KMS-11 (cell line): Measurements from ENCODE around the gene SKI.

Experiments
- H2AFZ ChIP-seq: fragments of 200-600 bp; sonication (generic); 2 replicates; pipeline ENCODE4 v1.6.1; 2016; ENCODE audit warnings: antibody characterized with exemption, mixed run types, low read depth
- H3K27ac ChIP-seq: fragments of 200-600 bp; sonication (generic); 2 replicates; pipeline ENCODE4 v1.6.1; 2016; ENCODE audit warnings: mild to moderate bottlenecking, mixed run types
- H3K27me3 ChIP-seq: fragments of 200-600 bp; sonication (generic); 2 replicates; pipeline ENCODE4 v1.6.1; 2017; ENCODE audit warnings: mild to moderate bottlenecking, low read depth, mixed run types, moderate library complexity; ENCODE audit not compliant: insufficient read depth
- H3K36me3 ChIP-seq: fragments of 200-600 bp; sonication (generic); 2 replicates; pipeline ENCODE4 v1.6.1; 2017; ENCODE audit warnings: mild to moderate bottlenecking, mixed run types; ENCODE audit not compliant: insufficient read depth
- H3K4me1 ChIP-seq: fragments of 200-600 bp; sonication (generic); 2 replicates; pipeline ENCODE4 v1.6.1; 2016; ENCODE audit warnings: mild to moderate bottlenecking, low read depth, mixed run types; ENCODE audit not compliant: poor library complexity, severe bottlenecking
- H3K4me2 ChIP-seq: fragments of 200-600 bp; sonication (generic); 2 replicates; pipeline ENCODE4 v1.7.0; 2016; ENCODE audit warnings: mild to moderate bottlenecking, mixed run types
- H3K4me3 ChIP-seq: fragments of 200-600 bp; sonication (generic); IDR thresholded peaks from 2 replicates; pipeline ENCODE4 v1.6.1; 2017; ENCODE audit warnings: low read depth, low read length, mixed read lengths; ENCODE audit not compliant: insufficient read depth
- H3K79me2 ChIP-seq: fragments of 200-600 bp; sonication (generic); 2 replicates; pipeline ENCODE4 v1.6.1; 2016; ENCODE audit warnings: low read depth, mixed run types; ENCODE audit not compliant: insufficient read depth
- H3K9ac ChIP-seq: fragments of 200-600 bp; sonication (generic); 2 replicates; pipeline ENCODE4 v1.6.1; 2016; ENCODE audit warnings: mild to moderate bottlenecking, mixed run types
- H4K20me1 ChIP-seq: fragments of 200-600 bp; sonication (generic); 2 replicates; pipeline ENCODE4 v1.6.1; 2016; ENCODE audit warnings: mild to moderate bottlenecking, mixed run types; ENCODE audit not compliant: insufficient read depth
- TF ChIP-seq, protein P1 (sequence below): fragments of 200-600 bp; sonication (generic); conservative IDR thresholded peaks from 2 replicates; pipeline ENCODE4 v1.6.1; 2017; ENCODE audit warnings: low read depth, mild to moderate bottlenecking, antibody characterized with exemption, low read length, moderate library complexity, mixed read lengths

SKI gene

DNA sequence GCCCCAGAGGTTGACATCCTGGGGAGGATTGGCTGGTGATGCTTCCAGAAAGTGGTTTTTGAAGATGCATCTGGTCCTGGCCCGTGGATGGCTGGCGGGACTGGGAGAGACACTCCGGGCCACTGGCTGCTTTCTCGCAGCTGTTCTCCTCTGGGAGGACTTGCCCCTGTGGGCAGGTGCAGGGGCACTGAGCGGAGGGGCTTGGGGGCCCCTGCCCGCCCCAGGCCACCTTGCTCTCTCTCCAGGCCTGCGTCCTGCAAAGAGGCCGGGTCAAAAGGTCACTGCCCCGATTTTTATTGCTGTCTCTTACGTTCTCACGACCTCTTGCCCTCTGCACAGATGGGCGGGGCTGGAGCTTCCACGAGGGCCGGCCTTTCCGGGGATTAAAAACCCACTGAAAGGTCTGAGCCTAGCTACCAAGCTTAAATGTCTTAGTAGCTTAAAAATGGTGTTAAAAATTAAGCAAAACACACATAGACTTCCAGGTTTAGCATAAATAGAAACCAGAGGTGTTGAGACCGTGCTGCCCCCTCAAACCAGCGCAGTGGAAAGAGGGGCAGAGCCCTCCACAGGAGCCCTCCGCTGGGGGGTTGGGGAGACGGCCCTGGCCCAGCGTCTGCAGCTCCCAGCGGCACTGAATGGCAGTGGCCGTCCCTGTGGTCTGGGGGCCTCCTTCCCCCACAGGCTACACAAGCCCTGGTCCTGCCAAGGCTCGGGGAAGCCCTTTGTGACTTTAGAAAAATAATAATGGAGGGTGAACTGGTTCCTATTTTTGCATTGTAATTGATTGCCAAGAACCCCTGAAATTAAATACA, 43.9 kb downstream of the SKI start:
- Histone ChIP-seq H2AFZ (no peak overlapping the region), H3K27ac (no peak overlapping the region), H3K4me1 (no peaks in the 10 kb centered on the region), H3K4me3 (no peak overlapping the region), H3K27me3 (peaks cover 15% of the 10 kb centered on the region), H3K4me2 (no peak overlapping the region), H3K79me2 (no peaks in the 10 kb centered on the region), H4K20me1 (no peaks in the 10 kb centered on the region), H3K36me3 (no peaks in the 10 kb centered on the region), H3K9ac (no peak overlapping the region)
- TF ChIP-seq, protein P1, sequence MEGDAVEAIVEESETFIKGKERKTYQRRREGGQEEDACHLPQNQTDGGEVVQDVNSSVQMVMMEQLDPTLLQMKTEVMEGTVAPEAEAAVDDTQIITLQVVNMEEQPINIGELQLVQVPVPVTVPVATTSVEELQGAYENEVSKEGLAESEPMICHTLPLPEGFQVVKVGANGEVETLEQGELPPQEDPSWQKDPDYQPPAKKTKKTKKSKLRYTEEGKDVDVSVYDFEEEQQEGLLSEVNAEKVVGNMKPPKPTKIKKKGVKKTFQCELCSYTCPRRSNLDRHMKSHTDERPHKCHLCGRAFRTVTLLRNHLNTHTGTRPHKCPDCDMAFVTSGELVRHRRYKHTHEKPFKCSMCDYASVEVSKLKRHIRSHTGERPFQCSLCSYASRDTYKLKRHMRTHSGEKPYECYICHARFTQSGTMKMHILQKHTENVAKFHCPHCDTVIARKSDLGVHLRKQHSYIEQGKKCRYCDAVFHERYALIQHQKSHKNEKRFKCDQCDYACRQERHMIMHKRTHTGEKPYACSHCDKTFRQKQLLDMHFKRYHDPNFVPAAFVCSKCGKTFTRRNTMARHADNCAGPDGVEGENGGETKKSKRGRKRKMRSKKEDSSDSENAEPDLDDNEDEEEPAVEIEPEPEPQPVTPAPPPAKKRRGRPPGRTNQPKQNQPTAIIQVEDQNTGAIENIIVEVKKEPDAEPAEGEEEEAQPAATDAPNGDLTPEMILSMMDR, result no peak

DNA sequence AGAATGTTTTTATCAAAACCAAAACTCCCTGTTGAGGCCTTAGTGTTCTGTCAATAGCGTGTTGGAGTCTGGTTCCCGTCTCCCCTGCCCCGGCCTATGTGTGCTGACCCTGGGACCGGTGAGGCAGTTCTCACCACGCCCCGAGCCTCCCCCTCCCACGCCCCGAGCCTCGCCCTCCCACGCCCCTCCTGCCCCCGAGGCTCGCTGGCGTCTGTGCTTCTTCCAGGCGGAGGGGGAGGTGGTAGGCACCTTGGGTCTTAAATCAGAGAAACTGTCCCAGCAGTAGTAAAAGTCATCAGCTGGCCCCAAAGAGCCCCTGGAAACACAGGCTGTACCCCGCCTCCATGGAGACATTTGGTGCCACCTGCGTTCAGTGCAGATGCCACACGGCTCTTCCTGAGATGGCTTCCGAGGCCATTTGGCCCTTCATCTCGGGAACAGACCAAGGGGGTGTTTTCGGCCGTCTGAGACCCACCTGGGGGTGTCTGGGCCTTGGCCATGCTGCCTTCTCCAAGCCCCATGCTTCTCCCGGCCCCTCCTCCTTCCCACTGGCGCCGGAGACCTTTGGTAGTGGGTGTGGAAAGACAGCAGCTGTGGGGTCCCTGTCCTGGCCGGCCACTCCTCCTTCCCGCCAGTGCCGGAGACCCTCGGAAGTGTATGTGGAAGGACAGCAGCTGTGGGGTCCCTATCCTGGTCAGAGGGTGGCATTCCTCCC, 44.7 kb downstream of the SKI start:
- H3K4me3 ChIP-seq, result no peak overlapping the region
- no peaks in the 10 kb centered on the region for H3K36me3 ChIP-seq
- H3K9ac ChIP-seq, result no peak overlapping the region
- no peak overlapping the region for H3K4me2 ChIP-seq
- no peak overlapping the region for H2AFZ ChIP-seq
- TF ChIP-seq, protein P1, result no peak
- peaks cover 15% of the 10 kb centered on the region for H3K27me3 ChIP-seq
- H4K20me1 ChIP-seq, result no peaks in the 10 kb centered on the region
- H3K79me2 ChIP-seq, result no peaks in the 10 kb centered on the region
- H3K4me1 ChIP-seq, result no peaks in the 10 kb centered on the region
- H3K27ac ChIP-seq, result no peak overlapping the region

DNA sequence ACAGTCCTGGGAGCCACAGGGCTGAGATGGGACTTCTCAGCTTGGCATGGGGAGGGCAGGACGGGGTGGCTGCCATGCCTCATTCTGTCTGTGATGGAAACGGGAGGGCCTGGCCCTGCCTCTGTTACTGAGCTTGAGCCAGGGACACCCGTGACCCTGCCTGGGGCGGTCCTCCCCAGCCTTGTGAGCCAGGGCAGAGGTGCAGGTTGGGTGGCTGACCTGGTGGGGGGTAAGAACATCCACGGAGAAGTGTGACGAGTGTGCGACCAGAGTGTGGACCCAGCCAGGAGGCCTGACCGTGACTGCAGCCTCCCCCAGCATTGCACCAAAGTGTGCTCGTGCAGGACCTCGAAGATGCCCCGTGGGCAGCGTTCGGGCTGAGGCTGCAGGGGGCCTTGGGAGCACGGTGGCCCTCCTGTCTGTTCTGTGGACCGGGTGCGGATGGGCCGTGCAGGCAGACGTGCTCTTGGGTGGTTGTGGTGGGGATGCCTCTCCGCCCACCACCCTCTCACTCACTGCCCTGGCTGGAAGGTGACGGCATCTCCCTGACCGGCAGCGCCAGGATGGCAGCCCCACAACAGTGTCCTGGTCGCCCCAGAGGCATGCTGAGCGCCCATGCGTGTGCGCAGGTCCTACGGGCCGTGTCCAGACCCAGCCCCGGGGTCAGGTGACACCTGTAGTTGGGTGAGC, 45.4 kb downstream of the SKI start:
- no peak overlapping the region for H3K4me3 ChIP-seq
- no peak overlapping the region for H3K4me2 ChIP-seq
- no peak overlapping the region for H3K9ac ChIP-seq
- no peaks in the 10 kb centered on the region for H4K20me1 ChIP-seq
- no peaks in the 10 kb centered on the region for H3K4me1 ChIP-seq
- H3K79me2 ChIP-seq, result no peaks in the 10 kb centered on the region
- H3K36me3 ChIP-seq, result no peaks in the 10 kb centered on the region
- H2AFZ ChIP-seq, result no peak overlapping the region
- H3K27me3 ChIP-seq, result peaks cover 15% of the 10 kb centered on the region
- TF ChIP-seq, protein P1, result no peak
- no peak overlapping the region for H3K27ac ChIP-seq

DNA sequence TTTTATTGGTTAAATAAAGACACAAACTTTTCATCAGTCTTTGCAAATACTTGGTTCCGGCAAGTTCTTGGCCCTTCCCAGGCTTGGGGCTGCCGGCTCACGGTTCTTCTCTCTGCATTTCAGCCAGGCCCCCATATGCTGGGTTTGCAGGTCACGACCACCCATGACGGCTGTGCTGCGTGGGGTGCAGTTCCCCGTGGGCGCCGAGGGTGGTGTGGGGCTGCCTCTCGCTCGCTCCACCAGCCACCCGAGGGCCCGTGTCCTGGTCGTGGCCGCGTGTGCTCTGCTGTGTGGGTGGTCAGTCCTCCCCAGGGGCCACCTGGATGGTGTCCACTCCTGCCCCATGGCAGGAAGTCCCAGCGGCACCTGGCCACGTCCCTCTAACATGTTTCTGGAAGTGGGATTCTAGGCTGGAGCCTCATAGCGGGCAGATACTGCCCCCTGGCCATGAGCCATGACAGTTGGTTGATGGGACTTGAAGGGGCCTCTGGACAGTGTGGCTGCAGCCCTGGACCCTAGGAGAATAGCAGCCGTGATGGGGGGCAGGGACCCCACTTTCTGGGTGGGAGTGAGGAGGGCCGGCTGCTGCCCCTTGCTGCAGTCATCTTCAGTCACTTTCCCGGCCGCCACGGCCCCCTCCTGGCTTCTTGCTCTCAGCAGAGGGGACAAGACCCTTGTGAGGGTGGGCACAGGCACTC, 46.3 kb downstream of the SKI start:
- TF ChIP-seq, protein P1, result no peak
- H3K79me2 ChIP-seq, result no peaks in the 10 kb centered on the region
- no peak overlapping the region for H3K4me3 ChIP-seq
- no peak overlapping the region for H3K9ac ChIP-seq
- H4K20me1 ChIP-seq, result no peaks in the 10 kb centered on the region
- H3K36me3 ChIP-seq, result no peaks in the 10 kb centered on the region
- peaks cover 15% of the 10 kb centered on the region for H3K27me3 ChIP-seq
- no peaks in the 10 kb centered on the region for H3K4me1 ChIP-seq
- no peak overlapping the region for H3K27ac ChIP-seq
- H2AFZ ChIP-seq, result no peak overlapping the region
- H3K4me2 ChIP-seq, result no peak overlapping the region
